DND-41 (cell line): ENCODE results near the gene CPED1.

Source experiments
- ATAC-seq: fragments of 200-7000 bp; cut with Tn5 transposase; 3 replicates; pipeline ENCODE4 v1.9.1; 2021; ENCODE audit warnings: low read depth; ENCODE audit not compliant: insufficient read depth
- DNase-seq: peaks from one replicate; pipeline ENCODE4 v3.0.0-alpha.2; 2020
- H2AFZ ChIP-seq: 2 replicates; pipeline ENCODE4 v1.6.0; 2012; ENCODE audit warnings: low read depth, low read length
- H3K27ac ChIP-seq: 2 replicates; pipeline ENCODE4 v1.5.1; 2012; ENCODE audit warnings: low read length, inconsistent platforms
- H3K27me3 ChIP-seq: fragments of 200-600 bp; sonication (generic); 2 replicates; pipeline ENCODE4 v1.6.0; 2012; ENCODE audit warnings: low read length, mild to moderate bottlenecking, inconsistent platforms; ENCODE audit not compliant: insufficient read depth, poor library complexity
- H3K36me3 ChIP-seq: 2 replicates; pipeline ENCODE4 v1.5.1; 2012; ENCODE audit warnings: low read length, inconsistent platforms; ENCODE audit not compliant: insufficient read depth
- H3K4me1 ChIP-seq: 2 replicates; pipeline ENCODE4 v1.5.1; 2012; ENCODE audit warnings: mild to moderate bottlenecking, low read length; ENCODE audit not compliant: insufficient read depth
- H3K4me2 ChIP-seq: 2 replicates; pipeline ENCODE4 v1.6.0; 2012; ENCODE audit warnings: mild to moderate bottlenecking, moderate library complexity, low read length, inconsistent platforms; ENCODE audit not compliant: insufficient read depth
- H3K4me3 ChIP-seq, 2 experiments: fragments of 200-600 bp in 1 of 2; shearing (Covaris generic) in 1 of 2; 2 replicates each; pipeline ENCODE4 v1.5.1; 2012 to 2016; ENCODE audit warnings: inconsistent platforms in 2 of 2, low read length in 2 of 2, mild to moderate bottlenecking in 2 of 2, low read depth in 1 of 2, moderate library complexity in 1 of 2
- H3K79me2 ChIP-seq: 2 replicates; pipeline ENCODE4 v1.6.0; 2012; ENCODE audit warnings: low read length, inconsistent platforms; ENCODE audit not compliant: insufficient read depth
- H3K9ac ChIP-seq: 2 replicates; pipeline ENCODE4 v1.6.0; 2012; ENCODE audit warnings: low read depth, mild to moderate bottlenecking, inconsistent platforms, low read length, moderate library complexity
- H3K9me3 ChIP-seq: 2 replicates; pipeline ENCODE4 v1.5.1; 2012; ENCODE audit warnings: low read length, moderate library complexity, mild to moderate bottlenecking, inconsistent platforms; ENCODE audit not compliant: insufficient read depth, severe bottlenecking
- H4K20me1 ChIP-seq: 2 replicates; pipeline ENCODE4 v1.6.0; 2012; ENCODE audit warnings: low read length; ENCODE audit not compliant: insufficient read depth
- EZH2 ChIP-seq: IDR thresholded peaks from 3 replicates; pipeline ENCODE4 v1.6.1; 2012; ENCODE audit warnings: borderline replicate concordance, low read depth, mild to moderate bottlenecking, moderate library complexity, low read length, inconsistent platforms; ENCODE audit not compliant: severe bottlenecking
- TF ChIP-seq, protein P1 (sequence below): IDR thresholded peaks from 2 replicates; pipeline ENCODE4 v1.5.1; 2012; ENCODE audit warnings: borderline replicate concordance, low read length, moderate library complexity, mild to moderate bottlenecking; ENCODE audit not compliant: poor library complexity, severe bottlenecking; ENCODE audit errors: extremely low read depth

The CPED1 gene

DNA sequence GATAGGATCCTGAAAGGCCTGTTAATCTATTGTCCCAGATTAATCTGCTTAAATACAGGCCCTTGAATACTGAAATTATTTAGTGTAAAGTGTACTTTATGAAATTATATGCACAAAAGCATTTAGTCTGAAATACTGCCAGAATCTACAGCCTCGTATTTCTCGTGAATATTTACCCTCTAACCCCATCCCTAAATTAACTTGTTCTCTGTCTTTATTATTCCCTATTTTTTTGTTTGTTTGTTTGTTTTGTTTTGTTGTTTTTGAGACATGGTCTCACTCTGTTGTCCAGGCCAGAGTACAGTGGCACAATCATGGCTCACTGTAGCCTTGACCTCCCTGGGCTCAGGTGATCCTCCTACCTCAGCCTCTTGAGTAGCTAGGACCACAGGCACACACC lies 2.7 kb upstream of the CPED1 start:
- H3K4me2 ChIP-seq = no peak overlapping the region
- no peak overlapping the region for H3K27ac ChIP-seq
- H3K4me3 ChIP-seq = no peak overlapping the region
- H3K36me3 ChIP-seq = no peaks in the 10 kb centered on the region
- no peaks in the 10 kb centered on the region for H3K79me2 ChIP-seq
- no peaks in the 10 kb centered on the region for H4K20me1 ChIP-seq
- no peak for TF ChIP-seq EZH2
- TF ChIP-seq, protein P1, sequence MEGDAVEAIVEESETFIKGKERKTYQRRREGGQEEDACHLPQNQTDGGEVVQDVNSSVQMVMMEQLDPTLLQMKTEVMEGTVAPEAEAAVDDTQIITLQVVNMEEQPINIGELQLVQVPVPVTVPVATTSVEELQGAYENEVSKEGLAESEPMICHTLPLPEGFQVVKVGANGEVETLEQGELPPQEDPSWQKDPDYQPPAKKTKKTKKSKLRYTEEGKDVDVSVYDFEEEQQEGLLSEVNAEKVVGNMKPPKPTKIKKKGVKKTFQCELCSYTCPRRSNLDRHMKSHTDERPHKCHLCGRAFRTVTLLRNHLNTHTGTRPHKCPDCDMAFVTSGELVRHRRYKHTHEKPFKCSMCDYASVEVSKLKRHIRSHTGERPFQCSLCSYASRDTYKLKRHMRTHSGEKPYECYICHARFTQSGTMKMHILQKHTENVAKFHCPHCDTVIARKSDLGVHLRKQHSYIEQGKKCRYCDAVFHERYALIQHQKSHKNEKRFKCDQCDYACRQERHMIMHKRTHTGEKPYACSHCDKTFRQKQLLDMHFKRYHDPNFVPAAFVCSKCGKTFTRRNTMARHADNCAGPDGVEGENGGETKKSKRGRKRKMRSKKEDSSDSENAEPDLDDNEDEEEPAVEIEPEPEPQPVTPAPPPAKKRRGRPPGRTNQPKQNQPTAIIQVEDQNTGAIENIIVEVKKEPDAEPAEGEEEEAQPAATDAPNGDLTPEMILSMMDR = no peak
- no peak overlapping the region for H2AFZ ChIP-seq
- H3K4me1 ChIP-seq = peaks cover 15% of the 10 kb centered on the region
- H3K27me3 ChIP-seq = peaks cover 24% of the 10 kb centered on the region
- ATAC-seq (no peak), DNase-seq (no peak)
- H3K9ac ChIP-seq = no peak overlapping the region
- no peaks in the 10 kb centered on the region for H3K9me3 ChIP-seq

DNA sequence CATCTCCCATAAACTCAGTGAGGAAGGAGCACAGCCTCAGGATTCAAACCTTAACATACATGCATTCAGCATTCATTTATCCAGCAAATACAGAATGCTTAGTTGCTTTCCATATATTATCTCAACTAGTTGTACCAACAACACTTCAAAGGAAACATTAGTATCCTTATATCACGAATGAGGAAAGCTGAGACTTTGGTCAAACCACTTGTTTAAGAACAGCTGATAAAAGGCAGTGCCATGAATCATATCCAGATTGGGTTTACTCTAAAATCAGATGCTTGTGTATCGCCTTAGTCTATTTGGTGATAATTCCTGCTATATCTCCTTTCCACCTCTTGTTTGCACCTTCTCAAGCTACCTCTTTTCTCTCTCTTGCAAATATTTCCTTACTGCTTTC lies 1.9 kb upstream of the CPED1 start:
- ATAC-seq (no peak), DNase-seq (no peak)
- no peaks in the 10 kb centered on the region for H3K79me2 ChIP-seq
- H3K27me3 ChIP-seq = peaks cover 24% of the 10 kb centered on the region
- no peak overlapping the region for H3K4me3 ChIP-seq
- H4K20me1 ChIP-seq = no peaks in the 10 kb centered on the region
- TF ChIP-seq EZH2 = no peak
- TF ChIP-seq, protein P1 = no peak
- no peak overlapping the region for H3K4me2 ChIP-seq
- peaks cover 15% of the 10 kb centered on the region for H3K4me1 ChIP-seq
- no peak overlapping the region for H2AFZ ChIP-seq
- H3K9ac ChIP-seq = no peak overlapping the region
- no peaks in the 10 kb centered on the region for H3K9me3 ChIP-seq
- no peaks in the 10 kb centered on the region for H3K36me3 ChIP-seq
- H3K27ac ChIP-seq = no peak overlapping the region

DNA sequence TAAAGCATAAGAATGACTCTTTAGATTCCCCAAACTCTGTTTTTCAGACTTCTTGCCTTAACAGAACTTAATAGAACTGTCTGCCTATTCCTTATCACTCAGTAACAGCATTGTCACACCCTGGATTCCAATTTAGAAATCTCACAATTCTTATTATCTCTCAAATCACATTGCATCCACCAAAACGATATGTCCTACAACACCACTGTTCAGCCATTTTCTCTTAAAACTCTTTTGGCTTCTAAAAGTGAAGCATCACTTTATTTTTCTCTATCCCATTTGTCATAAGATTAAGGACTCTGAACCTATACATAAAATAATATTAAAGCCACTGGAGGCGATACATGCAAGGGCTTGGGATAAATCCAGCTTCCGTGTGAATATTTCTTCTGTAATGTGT lies 1.2 kb upstream of the CPED1 start:
- no peaks in the 10 kb centered on the region for H4K20me1 ChIP-seq
- H3K4me3 ChIP-seq = no peak overlapping the region
- H3K36me3 ChIP-seq = no peaks in the 10 kb centered on the region
- no peak overlapping the region for H3K27ac ChIP-seq
- no peak overlapping the region for H3K9ac ChIP-seq
- DNase-seq (no peak), ATAC-seq (no peak)
- no peaks in the 10 kb centered on the region for H3K9me3 ChIP-seq
- H3K4me2 ChIP-seq = peak overlapping the region; percentile 74; the same call in 1 of the 2 replicates
- H3K79me2 ChIP-seq = no peaks in the 10 kb centered on the region
- H3K27me3 ChIP-seq = peaks cover 24% of the 10 kb centered on the region
- no peak for TF ChIP-seq EZH2
- TF ChIP-seq, protein P1 = no peak
- peaks cover 15% of the 10 kb centered on the region for H3K4me1 ChIP-seq
- no peak overlapping the region for H2AFZ ChIP-seq
